Measurements from ENCODE around the gene EEFSEC.

GRCh38 chr3:128367221-128367620 lies 213.9 kb downstream of the EEFSEC start:
- no peak for TF ChIP-seq EZH2 (IDR thresholded peaks at IDR 0.05; ENCODE audit: insufficient read depth, poor library complexity, severe bottlenecking)
- TF ChIP-seq EZH2phosphoT487 (IDR thresholded peaks at IDR 0.05; ENCODE audit: insufficient read depth, low read depth): no peak

All from GM23248 (cell line).